K562 (cell line): ENCODE data around the gene RAB7A. TPM values are rescaled to one million over a fixed set of nuclear protein-coding genes. Genes with fewer than 3 reads are reported as not detected.

Source experiments
- HDAC8 ChIP-seq: fragments of 450-650 bp; IDR thresholded peaks from 2 replicates; pipeline ENCODE4 v1.6.1; 2016; ENCODE audit warnings: mild to moderate bottlenecking, missing genetic modification characterization, moderate library complexity, missing compliant biosample characterization
- NFXL1 ChIP-seq: fragments of 450-650 bp; formaldehyde crosslinking; IDR thresholded peaks from 2 replicates; pipeline ENCODE4 v1.4.0; 2021; ENCODE audit warnings: mild to moderate bottlenecking
- PPARD ChIP-seq: fragments of 250-450 bp; sonication (Bioruptor Pico); IDR thresholded peaks from 2 replicates; pipeline ENCODE4 v1.8.0; 2022; ENCODE audit warnings: inconsistent platforms, mild to moderate bottlenecking, moderate library complexity
- RERE ChIP-seq: sonication (generic); formaldehyde crosslinking; IDR thresholded peaks from 2 replicates; pipeline ENCODE4 v1.8.0; 2023; ENCODE audit warnings: missing genetic modification reagents, mild to moderate bottlenecking, borderline replicate concordance
- SRSF7 ChIP-seq: fragments of 200-400 bp; formaldehyde crosslinking; optimal IDR thresholded peaks from 2 replicates; pipeline ENCODE3; 2017; ENCODE audit warnings: mild to moderate bottlenecking, low read depth, low read length
- polyA plus RNA-seq, 8 experiments: library from polyadenylated mRNA; depleted of rRNA in 4 of 8; stranded (reverse) in 5 of 8; unstranded in 3 of 8; fragments of >200 nt; fragmentation: Nextera tagmentation in 2 of 8; fragmentation: Illumina TruSeq in 1 of 8; extraction: Ambion mirVana in 2 of 8; extraction: Trizol in 1 of 8; gene quantifications; 2 replicates each; pipeline versions ENCODE4 v1.2.1 to v1.2.3, GENCODE V29; 2011 to 2014; ENCODE audit warnings: inconsistent platforms in 1 of 8, missing spikeins in 1 of 8
- total RNA-seq, 7 experiments: library from RNA; depleted of rRNA in 6 of 7; stranded (reverse); fragments of >200 nt in 6 of 7; fragmentation: Illumina TruSeq in 2 of 7; extraction: Trizol in 2 of 7; gene quantifications; 2 replicates each; pipeline versions ENCODE4 v1.2.1 to v1.2.3, GENCODE V29; 2011 to 2021; ENCODE audit warnings: low replicate concordance in 1 of 7

The RAB7A gene
- total and polyA plus RNA-seq, 9 of the 15 experiments (the other 6 are each of a cell fraction or from before 2014, with no cell fraction given), result 30.9 to 204 (median 72.8) TPM

- no peak for TF ChIP-seq NFXL1 (CRISPR knock-in tag)
- TF ChIP-seq RERE (CRISPR knock-in tag), result no peak
- TF ChIP-seq SRSF7, result no peak
- TF ChIP-seq HDAC8, result no peak
- no peak for TF ChIP-seq PPARD
Measured at GRCh38 chr3:128846486-128846891, 120.5 kb downstream of the RAB7A start (continued).
